ENCODE data around the gene MRPS6.

Gene MRPS6

DNA sequence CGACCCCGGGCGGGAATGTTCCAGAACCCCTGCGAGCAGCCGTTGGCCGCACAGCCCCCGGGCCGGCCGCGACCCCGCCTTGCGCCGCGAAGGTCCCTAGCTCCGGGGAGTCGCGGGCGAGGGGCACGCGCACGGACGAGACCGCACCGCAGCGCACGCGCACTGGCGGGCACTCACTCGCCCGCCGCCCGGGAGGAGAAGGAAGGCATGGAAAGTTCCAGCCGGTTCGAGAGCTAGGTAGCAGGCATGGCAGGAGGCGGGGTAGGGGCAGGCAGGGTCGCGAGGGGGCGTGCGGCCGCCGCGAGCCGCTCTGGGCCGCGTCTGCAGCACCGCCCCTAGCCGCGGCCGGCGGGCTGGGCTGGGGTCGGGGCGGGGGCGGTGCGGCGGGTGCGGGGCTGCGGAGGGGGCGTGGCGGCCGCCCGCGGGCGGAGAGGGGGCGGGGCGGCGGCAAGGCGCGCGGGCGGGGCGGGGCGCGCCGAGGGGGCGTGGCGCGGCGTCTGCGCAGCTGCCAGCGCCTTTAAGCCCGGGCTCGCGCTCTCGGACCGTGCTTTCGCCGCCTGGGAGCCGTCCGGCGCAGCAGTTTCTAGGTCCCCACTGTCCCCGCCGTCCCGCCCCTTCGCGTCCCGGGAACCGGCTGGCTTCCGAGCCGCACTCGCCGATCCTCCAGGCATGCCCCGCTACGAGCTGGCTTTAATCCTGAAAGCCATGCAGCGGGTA, at the start of gene MRPS6, which contains the start of gene SLC5A3:
MRPS6 (plus strand) TSS at position 547 of the 717 bp plus-strand sequence; CDS start at position 670, 123 bp downstream.
SLC5A3 (plus strand) TSS at position 547 of the 717 bp plus-strand sequence. CDS start 21,621 bp downstream, outside the sequence.
- peak; percentile 41 to 73 (median 54) for DNase-seq (ENCODE audit: low read depth in 3 of 3)

DNA sequence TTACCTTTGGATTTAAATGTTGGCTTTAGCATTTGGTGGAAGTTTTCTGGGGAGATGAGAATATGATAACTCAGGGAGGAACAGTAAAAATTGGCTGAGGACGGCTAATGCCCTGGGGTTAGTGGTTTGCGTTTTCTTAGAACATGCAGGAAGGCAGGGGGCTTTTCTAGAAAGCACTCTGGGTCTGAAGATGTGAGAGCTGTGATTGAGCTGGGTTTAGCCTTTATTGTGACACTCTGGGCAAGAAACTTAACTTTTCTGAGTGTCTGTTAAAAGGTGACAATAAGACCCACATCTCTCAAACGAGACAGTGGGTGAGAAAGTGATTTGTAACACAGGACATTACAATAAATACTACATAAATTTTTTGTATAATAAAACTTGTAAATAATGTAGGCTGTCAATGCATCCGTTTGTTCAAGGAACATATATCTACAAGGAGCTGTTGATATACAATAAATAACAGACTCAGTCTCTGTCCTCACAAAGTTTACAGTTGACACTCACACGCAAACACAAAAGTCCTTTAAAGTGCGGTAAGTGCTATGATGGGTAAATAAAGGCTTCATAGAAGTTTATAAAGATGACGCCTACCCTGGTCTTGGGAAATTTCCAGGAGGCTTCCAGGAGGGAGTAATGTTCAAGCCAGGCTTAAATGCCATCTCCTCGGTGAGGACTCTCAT, 49.5 kb upstream of the MRPS6 start:
- DNase-seq (ENCODE audit: low read depth in 3 of 3), result no peak

GRCh38 chr21:34024374-34024693, 49.0 kb upstream of the MRPS6 start:
- no peak for DNase-seq (ENCODE audit: low read depth in 3 of 3)

DNA sequence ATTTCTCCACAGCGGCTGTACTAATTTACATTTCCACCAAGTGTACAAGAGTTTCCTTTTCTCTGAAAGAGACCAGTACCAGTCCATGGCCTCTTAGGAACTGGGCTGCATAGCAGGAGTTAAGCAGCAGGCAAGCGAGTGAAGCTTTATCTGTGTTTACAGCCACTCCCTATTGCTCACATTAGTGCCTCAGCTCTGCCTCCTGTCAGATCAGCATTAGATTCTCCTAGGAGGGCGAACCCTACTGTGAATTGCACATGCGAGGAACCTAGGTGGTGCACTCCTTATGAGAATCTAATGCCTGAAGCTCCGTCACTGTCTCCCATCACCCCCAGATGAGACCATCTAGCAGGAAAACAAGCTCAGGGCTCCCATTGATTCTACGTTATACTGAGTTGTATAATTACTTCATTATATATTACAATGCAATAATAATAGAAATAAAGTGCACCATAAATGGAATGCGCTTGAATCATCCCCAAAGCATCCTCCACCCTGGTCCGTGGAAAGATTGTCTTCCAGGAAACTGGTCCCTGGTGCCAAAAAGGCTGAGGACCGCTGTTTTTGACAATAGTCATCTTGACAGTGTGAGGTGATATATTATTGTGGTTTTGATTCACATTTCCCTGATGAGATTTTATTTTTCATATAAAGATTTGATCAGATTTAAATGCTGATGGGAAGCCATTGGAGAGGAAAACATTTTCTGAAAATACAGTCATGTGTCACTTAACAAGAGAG, 45.5 kb upstream of the MRPS6 start:
- no peak for DNase-seq (ENCODE audit: low read depth in 3 of 3)

- peak; percentile 18 to 54 (median 36) for DNase-seq (ENCODE audit: low read depth in 3 of 3)
These were observed 43.4 kb upstream of the MRPS6 start for GRCh38 chr21:34029743-34030528.

GRCh38 chr21:34031835-34032370, 41.5 kb upstream of the MRPS6 start:
- DNase-seq (ENCODE audit: low read depth in 3 of 3), result peak in 2 of 3 donors; percentile 17 to 35

GRCh38 chr21:34034369-34035014, 38.9 kb upstream of the MRPS6 start:
- DNase-seq (ENCODE audit: low read depth in 3 of 3), result no peak

DNA sequence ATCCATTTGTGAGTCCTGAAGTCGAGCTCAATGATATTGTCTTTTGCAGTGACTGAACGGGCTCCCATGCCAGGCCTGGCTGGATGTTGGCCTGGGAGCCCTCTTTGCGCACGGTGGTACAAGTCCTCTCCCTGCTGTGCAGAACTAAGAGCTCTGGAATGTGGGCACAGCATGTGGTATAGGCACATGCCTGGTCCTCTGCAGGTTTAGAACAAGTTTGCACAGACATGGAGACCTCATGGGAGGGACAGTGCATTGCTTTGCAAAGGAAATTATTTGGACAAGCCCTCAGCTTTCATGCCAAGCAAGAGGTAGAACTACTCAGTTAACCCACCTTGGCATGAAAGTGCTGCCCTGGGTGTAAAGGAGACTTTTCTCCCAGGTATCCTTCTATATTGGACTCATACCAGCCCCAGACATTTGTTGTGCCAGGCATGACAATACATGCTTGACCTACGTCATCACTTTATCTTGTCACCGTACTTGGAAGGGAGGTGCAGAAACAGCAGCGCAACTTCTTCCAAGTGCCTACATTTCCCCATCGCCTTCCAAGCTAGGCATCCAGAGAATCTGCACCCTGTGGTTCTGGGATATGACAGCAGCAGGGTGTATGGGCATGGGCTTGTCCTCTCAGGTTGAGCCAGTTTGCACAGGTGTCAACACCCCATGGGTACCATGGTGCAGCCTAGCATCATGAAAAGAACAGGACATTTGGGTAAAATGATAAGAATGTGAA, 37.6 kb upstream of the MRPS6 start:
- DNase-seq (ENCODE audit: low read depth in 3 of 3), result no peak

GRCh38 chr21:34037009-34037795, 36.2 kb upstream of the MRPS6 start:
- no peak for DNase-seq (ENCODE audit: low read depth in 3 of 3)

DNA sequence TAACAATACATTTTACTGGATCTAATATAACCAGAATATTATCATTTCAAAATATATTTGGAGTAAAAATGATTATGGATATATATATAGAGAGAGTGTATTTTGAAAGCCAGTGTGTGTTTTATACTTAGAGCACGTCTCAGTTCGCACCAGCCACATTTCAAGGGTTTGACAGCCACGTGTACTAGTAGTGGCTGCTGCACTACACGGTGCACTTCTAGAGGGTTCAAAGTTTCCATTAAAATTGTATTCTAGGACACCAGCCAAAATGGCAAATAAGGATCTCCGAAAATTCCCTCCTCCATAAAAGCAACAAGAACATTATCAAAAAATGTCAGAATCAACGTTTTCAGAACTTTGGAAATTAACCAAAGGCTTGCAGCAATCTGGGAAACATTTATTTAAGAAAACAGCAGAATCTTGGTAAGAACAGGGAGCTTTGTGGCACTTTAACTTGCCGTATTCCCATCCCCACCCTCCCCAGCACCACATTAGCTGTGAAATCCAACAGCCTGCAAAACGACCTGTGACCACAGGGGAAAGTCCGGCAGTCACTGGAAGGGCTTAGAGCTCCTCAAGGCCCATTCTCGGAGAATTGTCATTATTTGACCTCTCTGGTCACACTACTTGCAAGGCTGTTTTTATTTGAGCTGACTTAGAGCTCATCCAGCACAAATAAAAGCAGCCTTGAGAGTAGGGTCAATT, 33.5 kb upstream of the MRPS6 start:
- DNase-seq (ENCODE audit: low read depth in 3 of 3), result no peak

DNA sequence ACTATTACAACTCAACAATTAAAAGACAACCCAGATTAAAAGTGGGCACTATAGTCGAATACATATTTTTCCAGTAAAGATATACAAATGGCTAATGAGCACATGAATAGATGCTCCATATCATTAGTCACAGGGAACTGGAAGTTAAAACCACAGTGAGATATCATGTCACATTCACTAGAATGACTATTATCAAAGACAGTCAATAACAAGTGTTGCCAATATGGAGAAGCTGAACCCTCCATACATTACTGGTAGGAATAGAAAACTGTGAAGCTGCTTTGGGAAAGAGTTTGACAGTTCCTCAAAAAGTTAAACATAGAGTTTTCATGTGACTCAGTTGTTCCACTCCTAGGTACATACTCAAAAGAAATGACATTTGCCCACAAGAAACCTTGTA, 30.6 kb upstream of the MRPS6 start:
- no peak for DNase-seq (ENCODE audit: low read depth in 3 of 3)

DNA sequence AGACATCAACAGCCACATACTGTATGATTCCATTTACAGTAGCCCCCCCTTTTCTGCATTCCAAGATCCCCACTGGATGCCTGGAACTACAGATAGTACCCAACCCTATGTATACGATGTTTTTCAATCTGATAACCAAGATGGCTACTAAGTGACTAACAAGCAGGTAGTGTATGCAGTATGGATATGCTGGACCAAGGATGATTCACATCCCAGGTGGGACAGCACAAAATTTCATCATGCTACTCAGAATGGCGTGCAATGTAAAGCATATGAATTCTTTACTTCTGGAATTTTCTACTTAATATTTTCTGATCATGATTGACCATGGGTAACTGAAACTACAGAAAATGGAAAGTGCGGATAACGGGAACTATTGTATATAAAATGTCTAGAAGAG, 30.0 kb upstream of the MRPS6 start:
- DNase-seq (ENCODE audit: low read depth in 3 of 3), result no peak

DNA sequence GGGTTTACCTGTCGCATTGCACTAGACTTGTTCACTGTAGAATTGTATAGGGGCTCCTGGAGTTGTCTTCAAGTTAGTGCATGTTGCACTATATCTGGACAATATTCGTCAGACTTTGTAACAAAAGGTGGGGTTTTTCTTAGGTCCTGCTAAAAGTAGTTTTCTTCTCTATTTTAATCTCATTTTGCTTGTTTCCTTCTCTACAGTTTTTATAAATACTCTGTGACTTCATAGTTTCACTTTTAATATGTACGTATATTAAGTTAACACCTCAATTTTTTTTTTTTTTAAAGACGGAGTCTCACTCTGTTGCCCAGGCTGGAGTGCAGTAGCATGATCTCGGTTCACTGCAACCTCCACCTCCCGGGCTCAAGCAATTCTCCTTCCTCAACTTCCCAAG, 26.5 kb upstream of the MRPS6 start:
- DNase-seq (ENCODE audit: low read depth in 3 of 3), result no peak

DNA sequence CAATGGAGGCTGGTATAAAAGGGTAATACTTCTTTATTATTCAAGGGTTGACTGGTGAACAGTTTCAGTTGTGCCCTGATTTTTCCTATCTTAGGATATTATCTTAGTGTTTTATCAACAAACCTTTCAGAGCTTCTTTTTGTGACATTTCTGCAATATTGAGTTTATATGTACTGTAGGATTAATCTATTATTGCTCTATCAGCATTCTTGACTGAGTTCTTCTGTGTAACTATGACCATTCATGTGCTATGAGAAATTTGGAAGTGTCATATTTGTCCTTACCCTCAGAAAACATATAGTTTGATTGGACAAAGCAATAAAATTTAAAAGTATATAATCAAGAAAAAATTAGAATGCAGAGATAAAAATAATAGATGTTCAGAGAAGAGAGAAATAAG, 25.5 kb upstream of the MRPS6 start:
- no peak for DNase-seq (ENCODE audit: low read depth in 3 of 3)

GRCh38 chr21:34052171-34052570, 21.2 kb upstream of the MRPS6 start:
- DNase-seq (ENCODE audit: low read depth in 3 of 3), result no peak

DNA sequence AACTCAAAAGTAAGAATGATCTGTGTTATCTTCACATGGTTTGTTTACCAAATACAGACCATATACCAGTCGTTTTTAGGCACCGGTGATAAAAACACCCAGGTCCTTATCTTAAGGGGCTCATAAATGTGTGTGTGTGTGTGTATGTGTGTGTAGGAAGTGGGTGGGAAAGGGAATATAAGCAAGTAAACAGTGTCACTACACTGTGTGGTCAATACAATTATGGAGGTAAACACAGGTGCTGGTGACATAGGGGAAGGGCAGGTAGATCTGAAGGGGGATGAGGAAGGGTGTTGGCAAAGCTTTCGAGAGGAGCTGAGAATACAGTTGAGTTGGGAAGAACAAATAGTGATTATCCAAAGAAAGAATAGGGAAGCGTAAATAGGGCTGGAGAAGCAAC, 19.1 kb upstream of the MRPS6 start:
- no peak for DNase-seq (ENCODE audit: low read depth in 3 of 3)

GRCh38 chr21:34055615-34056014, 17.8 kb upstream of the MRPS6 start:
- no peak for DNase-seq (ENCODE audit: low read depth in 3 of 3)

GRCh38 chr21:34061983-34062382, 11.4 kb upstream of the MRPS6 start:
- no peak for DNase-seq (ENCODE audit: low read depth in 3 of 3)

GRCh38 chr21:34065027-34065426, 8.4 kb upstream of the MRPS6 start:
- DNase-seq (ENCODE audit: low read depth in 3 of 3), result no peak
